HG03108 (cell line): ENCODE results near the gene TDRD10.

Experiments used
- ATAC-seq: cut with Tn5 transposase; IDR thresholded peaks from one replicate; pipeline ENCODE4 v1.9.1; 2021; ENCODE audit warnings: moderate library complexity; ENCODE audit not compliant: unreplicated experiment

The TDRD10 gene

GRCh38 chr1:154502066-154502743, at the start of gene TDRD10, which contains the start of gene SHE:
Gene TDRD10, plus strand, starts transcription at chr1:154502219. Its CDS starts 4,685 bp downstream, at chr1:154506904.
Gene SHE, minus strand, starts transcription at chr1:154502412. Its CDS starts 386 bp downstream, at chr1:154502026.
- ATAC-seq = no peak

GRCh38 chr1:154453161-154453560, 48.9 kb upstream of the TDRD10 start:
- ATAC-seq = no peak

- ATAC-seq = no peak
These were observed 48.3 kb upstream of the TDRD10 start for GRCh38 chr1:154453574-154454352.

- ATAC-seq = no peak
These were observed 47.5 kb upstream of the TDRD10 start for GRCh38 chr1:154454386-154455120.

GRCh38 chr1:154456631-154457030, 45.4 kb upstream of the TDRD10 start:
- ATAC-seq = no peak

GRCh38 chr1:154459080-154459479, 42.9 kb upstream of the TDRD10 start:
- no peak for ATAC-seq

GRCh38 chr1:154460695-154461260, 41.2 kb upstream of the TDRD10 start:
- ATAC-seq = no peak

- ATAC-seq = no peak
These were observed 38.5 kb upstream of the TDRD10 start for GRCh38 chr1:154463512-154463990.

GRCh38 chr1:154465621-154466195, 36.3 kb upstream of the TDRD10 start:
- ATAC-seq = no peak

- ATAC-seq = no peak
These were observed 35.8 kb upstream of the TDRD10 start for GRCh38 chr1:154466206-154466605.

- peak; percentile 53 for ATAC-seq
These were observed 35.0 kb upstream of the TDRD10 start for GRCh38 chr1:154466921-154467417.

GRCh38 chr1:154467434-154468102, 34.5 kb upstream of the TDRD10 start:
- ATAC-seq = no peak

- no peak for ATAC-seq
These were observed 33.3 kb upstream of the TDRD10 start for GRCh38 chr1:154468535-154469250.

GRCh38 chr1:154469844-154470560, 32.0 kb upstream of the TDRD10 start:
- ATAC-seq = no peak

GRCh38 chr1:154471304-154471703, 30.7 kb upstream of the TDRD10 start:
- no peak for ATAC-seq

GRCh38 chr1:154474802-154475201, 27.2 kb upstream of the TDRD10 start:
- ATAC-seq = no peak

- no peak for ATAC-seq
These were observed 25.2 kb upstream of the TDRD10 start for GRCh38 chr1:154476791-154477190.

- no peak for ATAC-seq
These were observed 24.0 kb upstream of the TDRD10 start for GRCh38 chr1:154478013-154478412.

GRCh38 chr1:154478639-154479038, 23.4 kb upstream of the TDRD10 start:
- no peak for ATAC-seq
